ENCODE measurements around the gene MYH1. TPM values are rescaled to one million over a fixed set of nuclear protein-coding genes. Genes with fewer than 3 reads are reported as not detected.

Gene MYH1
- polyA plus RNA-seq, 3 donors = not detected

DNA sequence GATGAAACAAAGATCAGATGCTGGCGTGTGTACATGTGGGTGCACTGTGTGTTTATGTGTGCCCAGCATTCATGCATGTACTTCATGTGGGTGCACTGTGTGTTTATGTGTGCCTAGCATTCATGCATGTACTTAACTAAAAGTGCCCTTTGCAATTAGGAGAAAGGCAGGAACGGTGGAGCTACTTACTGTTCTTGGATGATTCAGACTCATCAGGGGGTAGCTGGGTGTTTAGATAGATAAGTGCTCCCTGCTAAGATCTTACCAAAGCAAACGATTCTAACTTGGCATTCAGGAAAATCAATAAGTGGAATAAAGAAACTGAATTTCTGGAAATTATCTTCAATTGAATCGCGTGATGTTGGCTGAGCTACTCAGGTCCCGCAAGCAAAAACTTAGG lies 39.7 kb upstream of the MYH1 start:
- no peaks in the 10 kb centered on the region for H3K36me3 Mint-ChIP-seq
- H2AFZ ChIP-seq (ENCODE audit: insufficient read depth, low read depth, low read length, poor library complexity, severe bottlenecking) = no peak overlapping the region
- H3K4me1 ChIP-seq (ENCODE audit: control insufficient read depth in 1 of 2, insufficient read depth in 2 of 2, low read length in 2 of 2) = no peaks in the 10 kb centered on the region
- no peak overlapping the region for H3K27ac ChIP-seq (ENCODE audit: low read depth in 1 of 2, low read length in 2 of 2)
- H3K27me3 Mint-ChIP-seq (ENCODE audit: low read depth in 3 of 3) = peaks cover 2 to 6% (median 4%) of the 10 kb centered on the region in 3 donors
- H3K9me3 ChIP-seq (replicated peaks in 1 of 2; ENCODE audit: control insufficient read depth in 1 of 2, insufficient read depth in 1 of 2, low read length in 2 of 2) = no peaks in the 10 kb centered on the region
- no peaks in the 10 kb centered on the region for H3K27me3 ChIP-seq (ENCODE audit: control insufficient read depth in 2 of 2, insufficient read depth in 2 of 2, low read length in 2 of 2)
- H3K4me3 Mint-ChIP-seq = no peak overlapping the region
- no peak for DNase-seq
- no peaks in the 10 kb centered on the region for H3K36me3 ChIP-seq (replicated peaks in 1 of 2; ENCODE audit: control insufficient read depth in 1 of 2, insufficient read depth in 2 of 2, low read length in 2 of 2)
- H3K4me2 ChIP-seq (replicated peaks; ENCODE audit: extremely low read depth, low read length, poor library complexity, severe bottlenecking) = no peak overlapping the region
- no peak overlapping the region for H3K27ac Mint-ChIP-seq
- H3K4me3 ChIP-seq (replicated peaks in 1 of 3; ENCODE audit: low read depth in 2 of 3, low read length in 3 of 3) = no peak overlapping the region
- no peaks in the 10 kb centered on the region for H4K20me1 ChIP-seq (ENCODE audit: insufficient read depth, low read length)
- peaks cover 0 to 2% (median 0%) of the 10 kb centered on the region in 7 donors for H3K9me3 Mint-ChIP-seq
- TF ChIP-seq CTCF (IDR thresholded peaks at IDR 0.05) = no peak
- intact Hi-C loops (cut with micrococcal nuclease) = no loop called here
- whole genome bisulfite sequencing (ENCODE audit: insufficient coverage) = 86% methylated on average over 3 of the region's 6 CpGs
- H3K9ac ChIP-seq (ENCODE audit: insufficient read depth, low read length, poor library complexity, severe bottlenecking) = no peak overlapping the region
- H3K79me2 ChIP-seq (ENCODE audit: insufficient read depth, low read length) = no peaks in the 10 kb centered on the region
- no peaks in the 10 kb centered on the region for H3K4me1 Mint-ChIP-seq

- TF ChIP-seq CTCF (IDR thresholded peaks at IDR 0.05) = no peak
- 82% methylated on average over 1 of the region's 1 CpG for WGBS (ENCODE audit: insufficient coverage)
- no peaks in the 10 kb centered on the region for H3K36me3 Mint-ChIP-seq
- Histone ChIP-seq H3K4me1 (ENCODE audit: control insufficient read depth in 1 of 2, insufficient read depth in 2 of 2, low read length in 2 of 2) (no peaks in the 10 kb centered on the region), H3K9me3 (replicated peaks in 1 of 2; ENCODE audit: control insufficient read depth in 1 of 2, insufficient read depth in 1 of 2, low read length in 2 of 2) (no peaks in the 10 kb centered on the region), H3K9ac (ENCODE audit: insufficient read depth, low read length, poor library complexity, severe bottlenecking) (no peak overlapping the region), H3K4me3 (replicated peaks in 1 of 3; ENCODE audit: low read depth in 2 of 3, low read length in 3 of 3) (no peak overlapping the region), H3K4me2 (replicated peaks; ENCODE audit: extremely low read depth, low read length, poor library complexity, severe bottlenecking) (no peak overlapping the region), H3K79me2 (ENCODE audit: insufficient read depth, low read length) (no peaks in the 10 kb centered on the region), H4K20me1 (ENCODE audit: insufficient read depth, low read length) (no peaks in the 10 kb centered on the region), H2AFZ (ENCODE audit: insufficient read depth, low read depth, low read length, poor library complexity, severe bottlenecking) (no peak overlapping the region), H3K36me3 (replicated peaks in 1 of 2; ENCODE audit: control insufficient read depth in 1 of 2, insufficient read depth in 2 of 2, low read length in 2 of 2) (no peaks in the 10 kb centered on the region), H3K27ac (ENCODE audit: low read depth in 1 of 2, low read length in 2 of 2) (no peak overlapping the region), H3K27me3 (ENCODE audit: control insufficient read depth in 2 of 2, insufficient read depth in 2 of 2, low read length in 2 of 2) (no peaks in the 10 kb centered on the region)
- H3K27ac Mint-ChIP-seq = no peak overlapping the region
- H3K4me1 Mint-ChIP-seq = no peaks in the 10 kb centered on the region
- peaks cover 3 to 6% (median 4%) of the 10 kb centered on the region in 3 donors for H3K27me3 Mint-ChIP-seq (ENCODE audit: low read depth in 3 of 3)
- no peak overlapping the region for H3K4me3 Mint-ChIP-seq
- intact Hi-C loops (cut with micrococcal nuclease) = no loop called here
- H3K9me3 Mint-ChIP-seq = peaks cover 0 to 2% (median 0%) of the 10 kb centered on the region in 7 donors
- DNase-seq = no peak
These were observed 39.1 kb upstream of the MYH1 start for GRCh38 chr17:10557422-10557821.

All from CD14-positive monocyte (primary cell).